OCI-LY7 (cell line): ENCODE measurements around the gene CORO2B. TPM values are rescaled to one million over a fixed set of nuclear protein-coding genes. Genes with fewer than 3 reads are reported as not detected.

Experiments
- BruUV-seq: library from RNA; stranded (reverse); fragments of 400-500 nt; replicated peaks from 2 replicates; lab custom pipeline; 2021; lab: Mats Ljungman, UMichigan
- CTCF ChIA-PET: fragments of 300-600 bp; sonication (Branson Sonifier 250); formaldehyde crosslinking; loops from one replicate; lab custom pipeline; 2022; ENCODE audit warnings: antibody characterized with exemption; ENCODE audit not compliant: unreplicated experiment; lab: Charles Lee
- POLR2A ChIA-PET: fragments of 300-600 bp; sonication (Branson Sonifier 250); formaldehyde crosslinking; loops from one replicate; lab custom pipeline; 2022; ENCODE audit warnings: antibody characterized with exemption; lab: Charles Lee
- DNase-seq: peaks from one replicate; pipeline ENCODE4 v3.0.0-alpha.2; 2015; ENCODE audit warnings: low spot score
- H2AFZ ChIP-seq: fragments of 200-600 bp; sonication (generic), shearing (Covaris generic); 2 replicates; pipeline ENCODE4 v1.6.1; 2014; ENCODE audit warnings: mild to moderate bottlenecking, antibody characterized with exemption, low read length, moderate library complexity
- H3K27ac ChIP-seq: fragments of 200-600 bp; sonication (generic); 2 replicates; pipeline ENCODE4 v1.5.1; 2014; ENCODE audit warnings: mixed run types, low read depth, mild to moderate bottlenecking, moderate library complexity, low read length, inconsistent platforms; ENCODE audit not compliant: poor library complexity, severe bottlenecking
- H3K36me3 ChIP-seq: fragments of 200-600 bp; sonication (generic); 2 replicates; pipeline ENCODE4 v1.6.1; 2014; ENCODE audit warnings: mild to moderate bottlenecking, antibody characterized with exemption, low read length, moderate library complexity, mixed read lengths; ENCODE audit not compliant: insufficient read depth
- H3K4me1 ChIP-seq: fragments of 200-600 bp; sonication (generic); 2 replicates; pipeline ENCODE4 v1.5.1; 2014; ENCODE audit warnings: mild to moderate bottlenecking, low read length; ENCODE audit not compliant: insufficient read depth, poor library complexity, severe bottlenecking
- H3K4me2 ChIP-seq: fragments of 200-600 bp; sonication (generic); 2 replicates; pipeline ENCODE4 v1.6.1; 2014; ENCODE audit warnings: mild to moderate bottlenecking, low read length
- H3K4me3 ChIP-seq: fragments of 200-600 bp; sonication (generic); 2 replicates; pipeline ENCODE4 v1.5.1; 2014; ENCODE audit warnings: mild to moderate bottlenecking, low read depth, low read length; ENCODE audit not compliant: poor library complexity, severe bottlenecking
- H3K79me2 ChIP-seq: fragments of 200-600 bp; sonication (generic); 2 replicates; pipeline ENCODE4 v1.6.1; 2016; ENCODE audit warnings: low read depth, mild to moderate bottlenecking, low read length, moderate library complexity, mixed read lengths; ENCODE audit not compliant: insufficient read depth
- H3K9me2 ChIP-seq: fragments of 200-600 bp; sonication (generic); 2 replicates; pipeline ENCODE4 v1.6.1; 2016; ENCODE audit warnings: mild to moderate bottlenecking, low read length, mixed read lengths; ENCODE audit not compliant: insufficient read depth
- H3K9me3 ChIP-seq: fragments of 200-600 bp; sonication (generic); 2 replicates; pipeline ENCODE4 v1.6.1; 2014; ENCODE audit warnings: mild to moderate bottlenecking, mixed run types, low read length, mixed read lengths
- H4K20me1 ChIP-seq: fragments of 200-600 bp; sonication (generic); 2 replicates; pipeline ENCODE4 v1.6.1; 2014; ENCODE audit warnings: mild to moderate bottlenecking, antibody characterized with exemption, low read length, moderate library complexity, mixed read lengths; ENCODE audit not compliant: insufficient read depth
- CTCF ChIP-seq: fragments of 200-600 bp; sonication (generic); conservative IDR thresholded peaks from 2 replicates; pipeline ENCODE4 v1.5.1; 2014; ENCODE audit warnings: mild to moderate bottlenecking, antibody characterized with exemption, low read length, moderate library complexity, mixed read lengths
- EZH2phosphoT487 ChIP-seq: fragments of 200-600 bp; sonication (generic); IDR thresholded peaks from 2 replicates; pipeline ENCODE4 v1.6.1; 2018; ENCODE audit warnings: low read depth, borderline replicate concordance, mild to moderate bottlenecking, mixed run types, antibody characterized with exemption, low read length, moderate library complexity, mixed read lengths
- intact Hi-C: fragments of 100-400 bp; cut with micrococcal nuclease; formaldehyde crosslinking; loops from one replicate; pipeline ENCODE4 v1.10.0; 2022; ENCODE audit not compliant: unreplicated experiment
- total RNA-seq, 2 experiments: library from RNA; depleted of rRNA in 1 of 2; stranded (reverse); fragments of >200 nt in 1 of 2; shearing (Covaris generic) in 1 of 2; gene quantifications; 2 replicates each; pipeline ENCODE4 v1.2.3, GENCODE V29; 2014 to 2022

Gene CORO2B
- total RNA-seq, 2 experiments from 2014 or later: 7.4 to 12.5 TPM

DNA sequence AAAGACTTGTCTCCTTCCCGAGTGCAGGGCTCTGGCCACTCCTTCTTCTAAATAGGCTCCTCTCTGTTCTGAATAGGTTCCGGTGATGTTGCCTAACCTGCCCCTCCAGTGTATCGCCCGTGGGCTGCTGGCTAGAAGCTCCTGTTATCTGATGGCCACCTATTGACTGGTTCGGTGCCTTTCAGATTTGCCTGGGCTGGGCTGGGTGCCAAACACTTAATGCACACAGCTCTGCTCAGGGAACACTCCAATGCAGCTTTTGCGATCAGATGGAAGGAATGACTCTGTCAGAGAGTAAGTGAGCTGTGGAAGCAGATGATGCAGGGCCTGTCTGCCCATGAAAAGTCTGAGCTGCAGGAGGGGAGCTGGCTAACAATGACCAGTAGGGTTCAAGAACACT lies 112.9 kb downstream of the CORO2B start:
- H3K79me2 ChIP-seq: no peaks in the 10 kb centered on the region
- H3K9me2 ChIP-seq: no peaks in the 10 kb centered on the region
- H3K27ac ChIP-seq: no peak overlapping the region
- DNase-seq: no peak
- H3K4me2 ChIP-seq: no peak overlapping the region
- CTCF ChIA-PET: interaction anchor here (1.3 kb wide), 1 partner anchor 12 kb away, joined by 3 read pairs; no protein-coding TSS in a partner anchor
- BruUV-seq: no TSS peak
- no peaks in the 10 kb centered on the region for H4K20me1 ChIP-seq
- H3K9me3 ChIP-seq: no peaks in the 10 kb centered on the region
- intact Hi-C loops: no loop called here
- no peak overlapping the region for H3K4me3 ChIP-seq
- POLR2A ChIA-PET: interaction anchor here (2.1 kb wide), 1 partner anchor 12 kb away, joined by 6 read pairs; no protein-coding TSS in a partner anchor
- H3K36me3 ChIP-seq: peaks cover 8% of the 10 kb centered on the region; the same call in 1 of the 2 replicates
- H3K4me1 ChIP-seq: peaks cover 4% of the 10 kb centered on the region
- TF ChIP-seq EZH2phosphoT487 (no peak), CTCF (no peak)
- H2AFZ ChIP-seq: no peak overlapping the region

DNA sequence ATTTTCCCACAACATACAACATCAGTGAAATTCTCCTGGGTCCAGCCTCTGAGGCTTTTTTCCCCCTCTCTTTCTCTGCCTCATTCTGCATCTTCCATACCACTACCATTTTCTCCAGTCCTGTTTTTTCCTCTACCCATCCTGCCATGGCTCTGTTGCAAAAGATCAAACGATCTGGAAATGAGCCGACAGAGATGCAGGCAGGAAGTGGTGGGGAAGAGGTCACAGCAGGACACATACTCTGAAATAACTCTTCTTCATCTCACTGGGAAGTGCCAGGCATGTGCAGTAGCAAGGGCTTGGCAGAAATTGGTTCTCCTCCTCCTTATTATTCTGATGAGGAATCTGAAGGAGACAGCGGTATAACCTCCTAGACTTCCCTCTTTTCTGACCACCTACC lies 114.3 kb downstream of the CORO2B start:
- Histone ChIP-seq H3K4me3 (no peak overlapping the region), H2AFZ (no peak overlapping the region), H3K9me2 (no peaks in the 10 kb centered on the region), H3K9me3 (no peaks in the 10 kb centered on the region), H4K20me1 (no peaks in the 10 kb centered on the region), H3K36me3 (peaks cover 8% of the 10 kb centered on the region; the same call in 1 of the 2 replicates), H3K27ac (no peak overlapping the region), H3K79me2 (no peaks in the 10 kb centered on the region), H3K4me2 (no peak overlapping the region), H3K4me1 (peaks cover 4% of the 10 kb centered on the region)
- intact Hi-C loops: no loop called here
- CTCF ChIA-PET: no interaction called here
- DNase-seq: no peak
- BruUV-seq: no TSS peak
- POLR2A ChIA-PET: no interaction called here
- TF ChIP-seq CTCF (no peak), EZH2phosphoT487 (no peak)

GRCh38 chr15:68694111-68694510 lies 115.3 kb downstream of the CORO2B start:
- Histone ChIP-seq H3K79me2 (no peaks in the 10 kb centered on the region), H2AFZ (no peak overlapping the region), H3K9me2 (no peaks in the 10 kb centered on the region), H3K27ac (no peak overlapping the region), H4K20me1 (no peaks in the 10 kb centered on the region), H3K4me3 (no peak overlapping the region), H3K4me2 (no peak overlapping the region), H3K9me3 (no peaks in the 10 kb centered on the region), H3K36me3 (peaks cover 8% of the 10 kb centered on the region; the same call in 1 of the 2 replicates), H3K4me1 (peaks cover 4% of the 10 kb centered on the region)
- TF ChIP-seq CTCF: no peak
- no peak for TF ChIP-seq EZH2phosphoT487
- ChIA-PET POLR2A (no interaction called here), CTCF (no interaction called here)
- no peak for DNase-seq
- intact Hi-C loops: no loop called here
- BruUV-seq: no TSS peak
